ENCODE measurements around the gene NXNL1. TPM values are rescaled to one million over a fixed set of nuclear protein-coding genes. Genes with fewer than 3 reads are reported as not detected.

Gene NXNL1
- total and polyA plus RNA-seq, 10 donors = not detected

- Histone ChIP-seq H3K4me3 (no peak overlapping the region), H3K27me3 (replicated peaks in 1 of 7) (no peaks in the 10 kb centered on the region), H3K27ac (no peak overlapping the region), H3K36me3 (peaks cover 0 to 53% (median 20%) of the 10 kb centered on the region in 6 donors), H3K4me1 (peaks cover 20 to 86% (median 58%) of the 10 kb centered on the region in 6 donors), H3K9me3 (no peaks in the 10 kb centered on the region)
- WGBS, 5 donors = 92 to 96% (median 94%) methylated on average over 9 of the region's 9 CpGs
- no peak for DNase-seq
- intact Hi-C loops (cut with DNase I; ENCODE audit: low total_unique reads) = no loop called here
- TF ChIP-seq CTCF (IDR thresholded peaks at IDR 0.05 in 8 of 11, conservative IDR thresholded peaks at IDR 0.05 in 3 of 11) (no peak), POLR2A (IDR thresholded peaks at IDR 0.05) (no peak), POLR2AphosphoS5 (IDR thresholded peaks at IDR 0.05) (no peak)
Measured at GRCh38 chr19:17409990-17410389, 50.7 kb downstream of the NXNL1 start.

DNA sequence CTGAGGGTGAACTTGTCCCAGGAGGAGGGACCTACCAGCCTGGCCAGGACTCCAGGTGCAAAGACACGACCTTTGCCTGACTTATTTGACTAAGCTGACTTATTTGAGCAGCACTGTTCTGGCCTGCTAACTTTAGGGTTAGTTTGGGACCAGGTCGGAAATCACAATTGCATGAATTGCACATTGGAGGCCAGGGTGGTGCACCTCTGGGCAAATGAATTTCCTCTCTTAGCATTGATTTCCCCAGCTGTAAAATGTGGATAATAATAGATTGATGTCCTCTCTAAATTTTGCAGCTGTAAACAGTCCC lies 53.9 kb downstream of the NXNL1 start:
- no peak for DNase-seq
- Histone ChIP-seq H3K27me3 (replicated peaks in 1 of 7) (no peaks in the 10 kb centered on the region), H3K36me3 (peaks cover 0 to 36% (median 11%) of the 10 kb centered on the region in 6 donors), H3K9me3 (no peaks in the 10 kb centered on the region), H3K4me3 (peak overlapping the region; percentile 60 to 80 (median 70)), H3K4me1 (peaks cover 25 to 85% (median 57%) of the 10 kb centered on the region in 6 donors), H3K27ac (peak overlapping the region; percentile 91 to 97 (median 94))
- no peak for TF ChIP-seq POLR2A (IDR thresholded peaks at IDR 0.05)
- TF ChIP-seq POLR2AphosphoS5 (IDR thresholded peaks at IDR 0.05) = no peak
- no peak for TF ChIP-seq CTCF (IDR thresholded peaks at IDR 0.05 in 8 of 11, conservative IDR thresholded peaks at IDR 0.05 in 3 of 11)
- WGBS, 5 donors = 4 to 25% (median 8%) methylated on average over 2 of the region's 2 CpGs
- intact Hi-C loops (cut with DNase I; ENCODE audit: low total_unique reads) = no loop called here

DNA sequence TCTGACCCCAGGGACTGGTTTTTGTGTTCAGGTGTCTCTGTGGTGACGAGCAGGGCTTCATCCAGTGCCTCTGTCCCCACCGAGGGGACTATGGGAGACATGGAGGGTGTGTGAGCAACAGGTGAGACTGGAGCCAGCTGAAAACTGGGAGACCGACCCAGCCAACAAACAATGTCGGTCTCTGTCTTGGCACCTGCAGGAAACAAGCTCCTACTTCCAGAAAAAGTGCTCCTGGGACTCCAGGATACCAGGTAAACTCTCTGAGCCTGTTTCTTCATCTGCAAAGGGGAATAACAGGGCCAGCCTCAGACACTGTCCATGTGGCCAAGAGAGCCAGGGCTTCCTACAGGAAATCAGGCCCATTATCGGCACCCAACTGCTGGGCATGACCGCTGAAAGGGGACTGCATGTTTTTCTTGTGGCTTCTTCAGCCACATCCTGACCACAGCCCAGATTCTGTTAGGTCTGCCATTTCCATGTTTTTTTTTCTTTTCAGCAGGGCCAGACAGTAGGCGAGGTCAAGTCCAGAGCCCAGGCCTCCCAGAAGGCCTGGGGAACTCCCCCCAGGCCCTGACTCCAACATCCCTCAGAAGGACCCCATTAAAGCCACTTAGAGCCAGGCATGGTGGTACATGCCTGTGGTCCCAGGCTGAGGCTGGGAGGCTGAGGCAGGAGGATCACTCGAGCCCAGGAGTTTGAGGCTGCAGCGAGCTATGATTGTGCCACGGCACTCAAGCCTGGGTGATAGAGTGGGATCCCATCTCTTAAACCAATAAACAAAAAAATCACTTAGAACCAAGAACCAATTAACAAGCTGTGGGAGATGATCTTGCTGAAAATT lies 54.5 kb downstream of the NXNL1 start:
- H3K4me3 ChIP-seq = peak overlapping the region; percentile 60 to 80 (median 70)
- H3K36me3 ChIP-seq = peaks cover 0 to 36% (median 12%) of the 10 kb centered on the region in 6 donors
- H3K27ac ChIP-seq = peak overlapping the region; percentile 91 to 97 (median 94)
- intact Hi-C loops (cut with DNase I; ENCODE audit: low total_unique reads) = no loop called here
- DNase-seq = no peak
- no peaks in the 10 kb centered on the region for H3K9me3 ChIP-seq
- TF ChIP-seq CTCF (IDR thresholded peaks at IDR 0.05 in 8 of 11, conservative IDR thresholded peaks at IDR 0.05 in 3 of 11) = no peak
- peak in 1 of 3 donors; percentile 35 for TF ChIP-seq POLR2AphosphoS5 (IDR thresholded peaks at IDR 0.05)
- peaks cover 25 to 84% (median 61%) of the 10 kb centered on the region in 6 donors for H3K4me1 ChIP-seq
- 17 to 21% (median 19%) methylated on average over 9 to 10 of the region's 10 CpGs for WGBS, 5 donors
- no peaks in the 10 kb centered on the region for H3K27me3 ChIP-seq (replicated peaks in 1 of 7)

Other genes starting within 250 kb of the NXNL1 start
- 10 to 100 TPM; 17.2 to 30.4 (median 25.9) TPM for gene USE1, start 245.6 kb downstream of the NXNL1 start, total RNA-seq
- 10 to 100 TPM; 65.1 to 74.4 (median 65.4) TPM for gene USE1, start 245.6 kb downstream of the NXNL1 start, polyA plus RNA-seq
- gene OCEL1, start 234.7 kb downstream of the NXNL1 start, total RNA-seq = 10 to 100 TPM in 6 of 7 donors, 1 to 10 TPM in 1; 7.7 to 28.6 (median 25.4) TPM
- gene OCEL1, start 234.7 kb downstream of the NXNL1 start, polyA plus RNA-seq = 10 to 100 TPM; 20.4 to 31.8 (median 24.3) TPM
- gene NR2F6, start 215.0 kb downstream of the NXNL1 start, total RNA-seq = 10 to 100 TPM; 11.6 to 15.0 (median 14.5) TPM
- gene NR2F6, start 215.0 kb downstream of the NXNL1 start, polyA plus RNA-seq = 10 to 100 TPM in 1 of 3 donors, 1 to 10 TPM in 2; 6.6 to 11.9 (median 7.8) TPM
- gene USHBP1, start 196.2 kb downstream of the NXNL1 start, total RNA-seq = 10 to 100 TPM in 2 of 7 donors, 1 to 10 TPM in 5; 4.4 to 16.6 (median 7.6) TPM
- 10 to 100 TPM in 2 of 3 donors, 1 to 10 TPM in 1; 3.1 to 16.6 (median 12.4) TPM for gene USHBP1, start 196.2 kb downstream of the NXNL1 start, polyA plus RNA-seq
- 10 to 100 TPM; 61.7 to 84.3 (median 71.3) TPM for gene BABAM1, start 193.5 kb downstream of the NXNL1 start, total RNA-seq
- 100 to 1,000 TPM in 2 of 3 donors, 10 to 100 TPM in 1; 74.8 to 133 (median 114) TPM for gene BABAM1, start 193.5 kb downstream of the NXNL1 start, polyA plus RNA-seq
- gene ANKLE1, start 179.0 kb downstream of the NXNL1 start, total RNA-seq = 1 to 10 TPM; 1.9 to 5.0 (median 3.1) TPM
- 1 to 10 TPM; 2.2 to 4.3 (median 2.4) TPM for gene ANKLE1, start 179.0 kb downstream of the NXNL1 start, polyA plus RNA-seq
- 10 to 100 TPM in 5 of 7 donors, 1 to 10 TPM in 2; 7.7 to 18.7 (median 13.2) TPM for gene ABHD8, start 157.5 kb downstream of the NXNL1 start, total RNA-seq
- gene ABHD8, start 157.5 kb downstream of the NXNL1 start, polyA plus RNA-seq = 10 to 100 TPM in 1 of 3 donors, 1 to 10 TPM in 2; 6.5 to 12.6 (median 7.9) TPM
- gene MRPL34, start 155.1 kb downstream of the NXNL1 start, total RNA-seq = 10 to 100 TPM; 37.5 to 93.2 (median 57.8) TPM
- gene MRPL34, start 155.1 kb downstream of the NXNL1 start, polyA plus RNA-seq = 100 to 1,000 TPM in 2 of 3 donors, 10 to 100 TPM in 1; 95.4 to 153 (median 152) TPM
- 10 to 100 TPM; 10.5 to 25.6 (median 22.4) TPM for gene DDA1, start 151.4 kb downstream of the NXNL1 start, total RNA-seq
- 10 to 100 TPM; 28.7 to 42.2 (median 37.7) TPM for gene DDA1, start 151.4 kb downstream of the NXNL1 start, polyA plus RNA-seq
- gene ANO8, start 126.1 kb downstream of the NXNL1 start, total RNA-seq = 10 to 100 TPM in 2 of 7 donors, 1 to 10 TPM in 5; 6.5 to 12.0 (median 9.4) TPM
- 1 to 10 TPM; 1.1 to 4.4 (median 1.5) TPM for gene ANO8, start 126.1 kb downstream of the NXNL1 start, polyA plus RNA-seq
- gene GTPBP3, start 123.4 kb downstream of the NXNL1 start, total RNA-seq = 10 to 100 TPM; 19.4 to 44.1 (median 28.2) TPM
- 10 to 100 TPM; 13.0 to 24.5 (median 17.5) TPM for gene GTPBP3, start 123.4 kb downstream of the NXNL1 start, polyA plus RNA-seq
- 100 to 1,000 TPM; 233 to 555 (median 350) TPM for gene PLVAP, start 83.6 kb downstream of the NXNL1 start, total RNA-seq
- 10 to 100 TPM; 26.6 to 57.9 (median 46.6) TPM for gene PLVAP, start 83.6 kb downstream of the NXNL1 start, polyA plus RNA-seq
- gene CCDC194, start 66.7 kb downstream of the NXNL1 start, total RNA-seq = 1 to 10 TPM in 6 of 7 donors, not detected in 1; 1.0 to 2.2 (median 1.7) TPM
- under 1 TPM; 0.13 to 0.18 (median 0.15) TPM for gene CCDC194, start 66.7 kb downstream of the NXNL1 start, polyA plus RNA-seq
- 100 to 1,000 TPM; 159 to 257 (median 172) TPM for gene BST2, start 55.3 kb downstream of the NXNL1 start, total RNA-seq
- gene BST2, start 55.3 kb downstream of the NXNL1 start, polyA plus RNA-seq = 100 to 1,000 TPM in 2 of 3 donors, 10 to 100 TPM in 1; 91.4 to 240 (median 163) TPM
- 10 to 100 TPM; 31.7 to 45.2 (median 37.8) TPM for gene MVB12A, start 40.9 kb downstream of the NXNL1 start, total RNA-seq
- gene MVB12A, start 40.9 kb downstream of the NXNL1 start, polyA plus RNA-seq = 10 to 100 TPM; 42.0 to 62.0 (median 42.1) TPM
- gene TMEM221, start 12.3 kb downstream of the NXNL1 start, total RNA-seq = not detected
- gene TMEM221, start 12.3 kb downstream of the NXNL1 start, polyA plus RNA-seq = under 1 TPM in 2 of 3 donors, not detected in 1; 0.03 to 0.20 TPM
- gene SLC27A1, start 9.6 kb upstream of the NXNL1 start, total RNA-seq = 10 to 100 TPM; 11.3 to 23.3 (median 18.6) TPM
- gene SLC27A1, start 9.6 kb upstream of the NXNL1 start, polyA plus RNA-seq = 10 to 100 TPM in 1 of 3 donors, 1 to 10 TPM in 2; 4.8 to 14.7 (median 9.3) TPM
- 100 to 1,000 TPM in 2 of 7 donors, 10 to 100 TPM in 5; 70.6 to 111 (median 83.7) TPM for gene PGLS, start 50.7 kb upstream of the NXNL1 start, total RNA-seq
- 100 to 1,000 TPM in 2 of 3 donors, 10 to 100 TPM in 1; 94.8 to 118 (median 109) TPM for gene PGLS, start 50.7 kb upstream of the NXNL1 start, polyA plus RNA-seq
- gene COLGALT1, start 94.7 kb upstream of the NXNL1 start, total RNA-seq = 100 to 1,000 TPM in 4 of 7 donors, 10 to 100 TPM in 3; 89.4 to 146 (median 116) TPM
- 10 to 100 TPM; 52.4 to 86.4 (median 83.1) TPM for gene COLGALT1, start 94.7 kb upstream of the NXNL1 start, polyA plus RNA-seq
- 10 to 100 TPM in 1 of 7 donors, 1 to 10 TPM in 6; 2.9 to 10.7 (median 5.1) TPM for gene UNC13A, start 227.4 kb upstream of the NXNL1 start, total RNA-seq
- gene UNC13A, start 227.4 kb upstream of the NXNL1 start, polyA plus RNA-seq = 1 to 10 TPM in 2 of 3 donors, under 1 TPM in 1; 0.73 to 6.2 (median 1.7) TPM

Measured in spleen (tissue), 11 donors.